Astrocyte of the cerebellum (primary cell): ENCODE data around the gene LRIG1.

Experiments used
- DNase-seq: peaks from one replicate; pipeline ENCODE4 v3.0.0-alpha.2; 2011; ENCODE audit warnings: low read depth
- H3K4me3 ChIP-seq: 2 replicates; pipeline ENCODE4 v1.5.1; 2011; ENCODE audit warnings: mild to moderate bottlenecking, low read depth, low read length, moderate library complexity
- CTCF ChIP-seq: IDR thresholded peaks from 2 replicates; pipeline ENCODE4 v1.5.1; 2012; ENCODE audit warnings: low read length, low read depth, moderate library complexity, mild to moderate bottlenecking; ENCODE audit errors: missing control alignments
- in situ Hi-C: cut with HindIII; loops from 2 replicates; pipeline ENCODE4 v1.10.0; 2017; ENCODE audit warnings: low sequenced_read_pairs

Gene LRIG1

GRCh38 chr3:66494959-66495667, 5.7 kb downstream of the LRIG1 start:
- in situ Hi-C loops, result no loop called here
- no peak for TF ChIP-seq CTCF
- DNase-seq, result no peak
- no peak overlapping the region for H3K4me3 ChIP-seq

GRCh38 chr3:66493458-66494099, 7.2 kb downstream of the LRIG1 start:
- TF ChIP-seq CTCF, result no peak
- in situ Hi-C loops, result no loop called here
- no peak for DNase-seq
- no peak overlapping the region for H3K4me3 ChIP-seq

- H3K4me3 ChIP-seq, result no peak overlapping the region
- no peak for TF ChIP-seq CTCF
- in situ Hi-C loops, result no loop called here
- no peak for DNase-seq
These were observed 8.2 kb downstream of the LRIG1 start for GRCh38 chr3:66492672-66493071.

- in situ Hi-C loops, result no loop called here
- DNase-seq, result no peak
- H3K4me3 ChIP-seq, result no peak overlapping the region
- no peak for TF ChIP-seq CTCF
These were observed 8.8 kb downstream of the LRIG1 start for GRCh38 chr3:66492071-66492470.

GRCh38 chr3:66490984-66491383, 9.8 kb downstream of the LRIG1 start:
- no peak overlapping the region for H3K4me3 ChIP-seq
- no peak for DNase-seq
- no peak for TF ChIP-seq CTCF
- in situ Hi-C loops, result no loop called here

- no peak overlapping the region for H3K4me3 ChIP-seq
- TF ChIP-seq CTCF, result no peak
- in situ Hi-C loops, result no loop called here
- no peak for DNase-seq
These were observed 10.6 kb downstream of the LRIG1 start for GRCh38 chr3:66490214-66490613.
